Measurements from ENCODE around the gene DPYSL5. TPM values are rescaled to one million over a fixed set of nuclear protein-coding genes. Genes with fewer than 3 reads are reported as not detected.

Gene DPYSL5
- total RNA-seq, 4 donors from 2014 or later = 0.13 to 0.50 (median 0.41) TPM

DNA sequence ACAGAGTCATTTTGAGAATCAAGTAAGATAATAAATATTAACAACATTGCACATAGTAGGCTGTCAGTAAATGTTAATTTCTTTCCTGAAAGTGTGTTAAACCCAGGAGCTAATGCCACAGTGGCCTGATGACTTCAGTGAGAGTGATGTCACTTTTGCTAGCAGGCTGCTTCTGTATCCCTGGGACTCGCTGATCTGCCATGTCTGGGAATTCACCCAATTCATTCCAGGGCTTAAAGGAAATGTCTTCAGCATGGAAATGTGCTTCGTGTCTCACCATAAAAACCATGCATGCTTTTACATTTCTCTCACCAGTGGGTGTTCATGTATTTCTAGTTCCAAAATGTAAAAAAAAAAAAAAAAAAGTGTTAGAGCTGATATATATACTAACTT is 65.7 kb downstream of the DPYSL5 start:
- intact Hi-C loops (cut with DNase I) = no loop called here
- no peak overlapping the region for H3K4me3 ChIP-seq
- no peaks in the 10 kb centered on the region for H3K36me3 ChIP-seq
- TF ChIP-seq POLR2AphosphoS5 (IDR thresholded peaks at IDR 0.05) (no peak), POLR2A (IDR thresholded peaks at IDR 0.05; ENCODE audit: low read depth) (no peak), CTCF (IDR thresholded peaks at IDR 0.05) (no peak), EP300 (IDR thresholded peaks at IDR 0.05) (no peak)
- no peaks in the 10 kb centered on the region for H3K9me3 ChIP-seq
- H3K27me3 ChIP-seq = peaks cover 0 to 41% (median 3%) of the 10 kb centered on the region in 4 donors
- H3K27ac ChIP-seq (replicated peaks in 1 of 4) = no peak overlapping the region
- H3K4me1 ChIP-seq = peaks cover 0 to 9% (median 3%) of the 10 kb centered on the region in 4 donors
- 38% methylated on average over 2 of the region's 2 CpGs for WGBS
- no peak for DNase-seq (ENCODE audit: extremely low spot score)

GRCh38 chr2:26913999-26914658 is 66.2 kb downstream of the DPYSL5 start:
- Histone ChIP-seq H3K27me3 (peaks cover 0 to 41% (median 3%) of the 10 kb centered on the region in 4 donors), H3K4me1 (peaks cover 0 to 9% (median 3%) of the 10 kb centered on the region in 4 donors), H3K27ac (replicated peaks in 1 of 4) (no peak overlapping the region), H3K4me3 (no peak overlapping the region), H3K9me3 (no peaks in the 10 kb centered on the region), H3K36me3 (no peaks in the 10 kb centered on the region)
- peak; percentile 82 for DNase-seq (ENCODE audit: extremely low spot score)
- intact Hi-C loops (cut with DNase I) = no loop called here
- TF ChIP-seq EP300 (IDR thresholded peaks at IDR 0.05) (no peak), CTCF (IDR thresholded peaks at IDR 0.05) (no peak), POLR2A (IDR thresholded peaks at IDR 0.05; ENCODE audit: low read depth) (no peak), POLR2AphosphoS5 (IDR thresholded peaks at IDR 0.05) (no peak)
- 60% methylated on average over 10 of the region's 10 CpGs for WGBS

GRCh38 chr2:26914659-26915310 is 66.9 kb downstream of the DPYSL5 start:
- H3K36me3 ChIP-seq = no peaks in the 10 kb centered on the region
- H3K27me3 ChIP-seq = peaks cover 0 to 41% (median 3%) of the 10 kb centered on the region in 4 donors
- TF ChIP-seq POLR2AphosphoS5 (IDR thresholded peaks at IDR 0.05) = no peak
- no peaks in the 10 kb centered on the region for H3K9me3 ChIP-seq
- peak; percentile 83 for DNase-seq (ENCODE audit: extremely low spot score)
- intact Hi-C loops (cut with DNase I) = no loop called here
- H3K4me1 ChIP-seq = peaks cover 0 to 9% (median 3%) of the 10 kb centered on the region in 4 donors
- WGBS = 76% methylated on average over 4 of the region's 4 CpGs
- no peak overlapping the region for H3K27ac ChIP-seq (replicated peaks in 1 of 4)
- H3K4me3 ChIP-seq = no peak overlapping the region

DNA sequence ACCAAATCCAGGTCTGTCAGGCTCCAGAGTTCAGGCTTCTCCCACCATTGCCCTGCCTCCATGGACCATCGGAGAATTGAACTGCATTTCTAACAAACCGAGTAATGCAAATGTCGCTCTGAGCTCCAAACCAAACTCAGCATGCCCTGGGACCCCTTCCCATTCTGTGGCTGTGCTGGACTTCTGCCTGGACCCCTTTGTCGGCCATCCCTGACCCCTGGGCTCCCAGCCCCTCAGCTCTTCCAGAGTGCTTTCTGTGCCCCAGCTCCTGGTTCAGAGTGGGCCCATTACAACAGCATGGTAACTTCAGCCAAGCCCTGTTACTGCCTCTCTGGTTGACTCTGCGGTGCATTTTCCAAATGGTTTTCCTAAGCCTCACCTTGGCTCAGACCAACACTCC is 67.4 kb downstream of the DPYSL5 start:
- TF ChIP-seq EP300 (IDR thresholded peaks at IDR 0.05) (no peak), POLR2AphosphoS5 (IDR thresholded peaks at IDR 0.05) (no peak), POLR2A (IDR thresholded peaks at IDR 0.05; ENCODE audit: low read depth) (no peak), CTCF (IDR thresholded peaks at IDR 0.05) (no peak)
- WGBS = 96% methylated on average over 5 of the region's 5 CpGs

DNA sequence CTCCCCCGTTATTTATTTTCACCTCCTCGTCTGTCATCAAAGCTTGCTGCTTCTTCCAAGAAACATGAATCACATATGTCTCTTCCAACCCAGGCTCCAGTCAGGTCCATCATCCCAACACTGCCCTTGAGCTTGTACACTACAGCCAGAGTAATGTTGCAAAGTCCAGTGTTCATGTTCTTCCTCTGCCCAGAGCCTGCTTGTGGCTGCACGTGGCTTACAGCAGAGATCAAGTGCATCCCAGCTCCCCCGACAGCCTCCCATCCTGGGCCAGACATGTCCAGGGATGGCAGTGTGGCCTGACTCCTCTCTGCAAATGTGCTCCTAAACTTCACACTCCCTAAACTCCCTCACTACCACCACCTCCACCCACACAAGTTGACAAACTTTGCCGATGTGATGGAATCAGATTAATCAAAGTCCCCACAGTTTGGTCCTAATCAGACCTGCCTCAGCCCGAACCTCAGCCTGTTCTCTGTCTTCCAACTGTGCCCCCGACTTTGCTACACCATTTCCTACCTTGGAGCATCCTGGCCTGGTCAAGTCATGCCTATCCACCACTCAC is 68.3 kb downstream of the DPYSL5 start:
- H3K27ac ChIP-seq (replicated peaks in 1 of 4) = no peak overlapping the region
- H3K4me1 ChIP-seq = peaks cover 0 to 9% (median 3%) of the 10 kb centered on the region in 4 donors
- peak; percentile 72 for DNase-seq (ENCODE audit: extremely low spot score)
- TF ChIP-seq POLR2AphosphoS5 (IDR thresholded peaks at IDR 0.05) (no peak), EP300 (IDR thresholded peaks at IDR 0.05) (no peak), CTCF (IDR thresholded peaks at IDR 0.05) (no peak), POLR2A (IDR thresholded peaks at IDR 0.05; ENCODE audit: low read depth) (no peak)
- no peak overlapping the region for H3K4me3 ChIP-seq
- intact Hi-C loops (cut with DNase I) = no loop called here
- 78% methylated on average over 7 of the region's 7 CpGs for WGBS
- H3K36me3 ChIP-seq = no peaks in the 10 kb centered on the region
- no peaks in the 10 kb centered on the region for H3K9me3 ChIP-seq
- H3K27me3 ChIP-seq = peaks cover 0 to 41% (median 3%) of the 10 kb centered on the region in 4 donors

More for the DNA sequence above, 67.4 kb downstream of the DPYSL5 start:
- no peak for DNase-seq (ENCODE audit: extremely low spot score)
- no peaks in the 10 kb centered on the region for H3K9me3 ChIP-seq
- intact Hi-C loops (cut with DNase I) = no loop called here
- peaks cover 0 to 41% (median 3%) of the 10 kb centered on the region in 4 donors for H3K27me3 ChIP-seq
- H3K36me3 ChIP-seq = no peaks in the 10 kb centered on the region
- no peak overlapping the region for H3K4me3 ChIP-seq
- no peak overlapping the region for H3K27ac ChIP-seq (replicated peaks in 1 of 4)
- peaks cover 0 to 9% (median 3%) of the 10 kb centered on the region in 4 donors for H3K4me1 ChIP-seq
